Epidermal melanocyte (primary cell): ENCODE results near the gene MBOAT1.
"Not testable (repeated sequence)": the region's sequence is repeated elsewhere in the genome, so short reads cannot be mapped to it uniquely, and the experiment has no call there.

Source experiments
- DNase-seq: peaks from one replicate; pipeline ENCODE4 v3.0.0; 2011; ENCODE audit warnings: low spot score; ENCODE audit not compliant: insufficient read length

The MBOAT1 gene

GRCh38 chr6:20172842-20173456 is 39.3 kb downstream of the MBOAT1 start:
- no peak for DNase-seq

GRCh38 chr6:20170455-20171148 is 41.7 kb downstream of the MBOAT1 start:
- no peak for DNase-seq

- no peak for DNase-seq
Observed at GRCh38 chr6:20169786-20170185, 42.5 kb downstream of the MBOAT1 start.

GRCh38 chr6:20169119-20169557 is 43.1 kb downstream of the MBOAT1 start:
- no peak for DNase-seq

DNA sequence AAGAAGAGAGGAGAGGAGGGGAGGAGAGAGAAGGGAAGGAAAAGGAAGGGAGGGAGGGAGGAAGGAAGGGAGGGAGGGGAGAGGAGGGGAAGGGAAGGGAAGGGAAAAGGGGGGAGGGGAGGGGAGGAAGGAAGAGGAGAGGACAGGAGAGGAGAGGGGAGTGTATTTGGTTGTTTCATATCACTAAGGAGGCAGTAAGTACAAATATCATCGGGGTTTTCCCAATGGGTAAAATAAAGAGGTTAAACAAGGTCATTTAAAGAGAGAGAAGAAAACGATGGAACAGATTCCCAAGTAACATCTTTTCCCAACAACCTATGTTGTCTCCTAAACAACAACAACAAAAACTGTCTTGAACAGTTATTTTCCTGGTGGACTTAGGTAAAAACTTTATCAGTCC is 43.6 kb downstream of the MBOAT1 start:
- no peak for DNase-seq

- DNase-seq = no peak
Observed at GRCh38 chr6:20167601-20168000, 44.7 kb downstream of the MBOAT1 start.

DNA sequence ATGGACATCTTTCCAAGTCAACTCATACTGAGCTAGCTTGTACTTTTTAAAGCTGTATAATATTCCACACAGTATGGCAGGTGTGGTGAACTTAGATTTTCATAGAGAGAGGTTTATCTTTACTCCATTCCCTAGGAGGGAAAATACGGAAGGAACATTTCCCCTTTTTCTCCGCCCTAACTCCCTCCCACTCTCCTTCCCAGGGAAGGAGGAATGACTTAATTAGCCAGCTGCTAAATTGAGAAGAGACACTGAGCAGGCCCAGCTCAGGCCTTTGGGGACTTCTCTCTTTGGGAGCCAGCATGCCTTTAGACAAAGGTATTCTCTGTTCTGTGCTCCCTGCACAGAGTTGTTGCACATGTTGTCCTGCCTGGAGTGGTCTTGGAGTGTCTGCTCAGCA is 46.1 kb downstream of the MBOAT1 start:
- no peak for DNase-seq

DNA sequence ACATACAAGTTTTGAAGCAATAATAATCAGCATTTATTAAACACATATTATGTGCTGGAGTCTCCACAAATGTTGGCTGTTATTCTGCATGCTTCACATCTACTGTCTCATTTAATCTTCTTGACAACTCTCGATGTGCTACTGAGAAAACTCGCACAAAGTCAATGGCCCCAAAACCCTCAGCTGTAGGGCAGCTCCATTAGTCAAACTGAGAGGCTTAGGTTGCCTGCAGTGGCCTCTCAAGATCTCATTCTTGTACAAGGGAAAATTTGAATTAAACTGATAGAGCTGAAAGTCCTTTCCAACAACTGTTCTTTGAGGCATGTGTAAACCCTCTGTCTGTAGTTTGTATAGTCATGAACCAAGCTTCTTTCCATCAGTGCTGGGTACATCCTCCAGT is 49.8 kb downstream of the MBOAT1 start:
- no peak for DNase-seq

- no peak for DNase-seq
Observed at GRCh38 chr6:20160541-20161283, 51.6 kb downstream of the MBOAT1 start.

GRCh38 chr6:20159781-20160540 is 52.3 kb downstream of the MBOAT1 start:
- no peak for DNase-seq

GRCh38 chr6:20159098-20159497 is 53.2 kb downstream of the MBOAT1 start:
- no peak for DNase-seq

DNA sequence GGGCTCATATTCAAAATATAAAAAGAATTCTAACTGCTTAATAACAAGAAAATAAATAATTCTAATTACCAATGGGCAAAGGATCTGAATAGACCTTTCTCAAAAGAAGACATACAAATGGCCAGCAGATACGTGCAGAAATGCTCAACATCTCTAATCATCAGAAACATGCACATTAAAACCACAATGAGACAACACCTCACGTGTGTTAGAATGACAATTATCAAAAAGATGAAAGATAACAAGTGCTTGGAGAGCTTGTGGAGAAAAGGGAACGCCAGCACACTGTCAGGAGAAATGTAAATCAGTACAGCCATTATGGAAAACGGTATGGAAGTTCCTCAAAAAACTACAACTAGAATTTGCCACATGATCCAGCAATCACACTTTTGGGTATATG is 53.6 kb downstream of the MBOAT1 start:
- no peak for DNase-seq

DNA sequence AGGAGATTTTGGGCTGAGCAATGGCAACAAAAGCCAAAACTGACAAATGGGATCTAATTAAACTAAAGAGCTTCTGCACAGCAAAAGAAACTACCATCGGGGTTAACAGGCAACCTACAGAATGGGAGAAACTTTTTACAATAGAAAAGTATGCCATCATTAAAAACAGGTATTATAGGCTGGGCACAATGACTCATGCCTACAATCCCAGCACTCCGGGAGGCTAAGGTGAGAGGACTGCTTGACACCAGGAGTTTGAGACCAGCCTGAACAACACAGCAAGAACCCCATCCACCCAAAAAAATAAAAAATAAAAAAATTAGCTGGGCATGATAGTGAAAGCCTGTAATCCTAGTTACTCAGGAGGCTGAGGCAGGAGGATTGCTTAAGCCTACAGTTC is 55.4 kb downstream of the MBOAT1 start:
- no peak for DNase-seq

GRCh38 chr6:20154753-20155152 is 57.5 kb downstream of the MBOAT1 start:
- DNase-seq = no peak

- no peak for DNase-seq
Observed at GRCh38 chr6:20153194-20153593, 59.1 kb downstream of the MBOAT1 start.

DNA sequence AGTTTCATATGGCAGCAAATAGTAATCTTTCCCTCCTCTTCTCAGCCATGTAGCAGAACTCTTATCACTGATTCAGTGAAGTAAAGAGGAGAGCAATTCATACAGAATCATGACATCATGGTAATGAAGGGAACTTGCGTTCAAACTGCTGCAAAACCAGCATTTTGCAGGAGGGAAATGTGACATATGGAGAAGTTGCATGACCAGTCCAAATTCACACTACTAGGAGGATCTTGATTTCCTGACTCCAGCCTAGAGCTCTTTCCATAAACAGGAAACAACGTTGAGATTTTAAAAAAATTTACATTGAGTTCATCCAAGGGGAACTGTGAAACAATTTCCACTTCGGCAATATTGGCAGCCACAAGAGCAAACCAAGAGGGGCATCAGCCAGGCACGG is 63.8 kb downstream of the MBOAT1 start:
- DNase-seq = no peak

- no peak for DNase-seq
Observed at GRCh38 chr6:20147469-20147868, 64.8 kb downstream of the MBOAT1 start.

DNA sequence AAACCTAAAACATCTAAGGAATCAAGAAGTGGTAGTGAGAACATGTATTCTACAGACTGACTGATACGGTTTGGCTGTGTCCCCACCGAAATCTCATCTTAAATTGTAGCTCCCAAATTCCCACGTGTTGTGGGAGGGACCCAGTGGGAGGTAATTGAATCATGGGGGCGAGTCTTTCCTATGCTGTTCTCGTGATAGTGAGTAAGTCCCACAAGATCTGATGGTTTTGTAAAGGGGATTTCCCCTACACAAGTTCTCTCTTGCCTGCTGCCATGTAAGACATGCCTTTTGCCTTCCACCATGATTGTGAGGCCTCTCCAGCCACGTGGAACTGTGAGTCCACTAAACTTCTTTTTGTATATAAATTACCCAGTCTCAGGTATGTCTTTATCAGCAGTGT is 65.4 kb downstream of the MBOAT1 start:
- not testable (repeated sequence) for DNase-seq

GRCh38 chr6:20146291-20146690 is 66.0 kb downstream of the MBOAT1 start:
- DNase-seq = no peak

DNA sequence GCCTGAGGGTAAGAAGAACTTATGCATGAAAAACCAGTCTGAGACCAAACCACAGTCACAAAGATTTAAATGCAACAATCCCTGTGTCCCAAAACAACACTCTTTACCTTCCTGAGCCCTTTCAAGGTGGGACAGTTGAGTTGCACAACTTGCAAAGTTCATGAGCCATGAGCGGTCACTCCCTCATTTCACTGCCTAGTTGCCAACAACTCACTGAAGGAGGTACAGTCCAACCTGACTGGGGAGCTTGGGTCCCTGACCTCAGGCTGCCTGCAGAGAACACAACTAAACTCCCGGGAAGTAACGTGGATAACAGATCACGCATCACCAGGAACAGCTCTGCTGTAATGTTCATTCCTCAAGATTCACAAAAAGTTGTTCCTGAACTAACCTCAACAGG is 69.4 kb downstream of the MBOAT1 start:
- no peak for DNase-seq

DNA sequence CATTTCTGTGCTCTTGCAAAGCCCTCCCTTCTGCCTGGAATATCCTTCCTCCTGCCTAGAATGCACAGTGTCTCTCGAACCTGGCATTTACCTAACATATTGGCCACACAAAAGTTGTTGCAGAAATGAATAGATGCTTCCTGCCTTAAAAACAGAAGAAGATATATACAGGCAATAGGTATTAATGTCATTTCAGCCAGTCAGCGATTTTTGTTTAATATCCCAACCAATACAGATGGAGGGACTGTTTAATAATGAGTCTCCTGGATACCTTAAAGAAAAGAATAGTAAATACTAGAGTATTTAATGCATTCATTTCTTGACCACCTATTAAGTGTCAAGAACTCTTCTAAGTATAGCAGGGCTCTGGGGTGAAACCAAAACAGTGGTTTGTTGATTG is 70.3 kb downstream of the MBOAT1 start:
- DNase-seq = no peak
